OCI-LY3 (cell line): Measurements from ENCODE around the gene HMX1.

Source experiments
- H2AFZ ChIP-seq: fragments of 200-600, 300-600 bp; shearing (Covaris generic); 2 replicates; pipeline ENCODE4 v1.6.0; 2014; ENCODE audit warnings: antibody characterized with exemption, low read depth, low read length
- H3K27ac ChIP-seq: fragments of 200-600, 300-600 bp; sonication (generic); 2 replicates; pipeline ENCODE4 v1.5.1; 2014; ENCODE audit warnings: mild to moderate bottlenecking, low read length, moderate library complexity, mixed read lengths
- H3K27me3 ChIP-seq: fragments of 200-600, 300-600 bp; sonication (generic); 2 replicates; pipeline ENCODE4 v1.6.1; 2014; ENCODE audit warnings: low read depth, low read length, mixed read lengths
- H3K36me3 ChIP-seq: fragments of 200-600, 300-600 bp; sonication (generic); replicated peaks from 2 replicates; pipeline ENCODE3; 2014; ENCODE audit warnings: low read depth, low read length, mixed read lengths
- H3K4me1 ChIP-seq: fragments of 300-600, 200-600 bp; sonication (generic); 2 replicates; pipeline ENCODE4 v1.6.1; 2014; ENCODE audit warnings: low read length, mixed read lengths
- H3K4me2 ChIP-seq: fragments of 200-600, 300-600 bp; sonication (generic); 2 replicates; pipeline ENCODE4 v1.6.1; 2014; ENCODE audit warnings: low read length, mixed read lengths
- H3K4me3 ChIP-seq: fragments of 300-600, 200-600 bp; sonication (generic); 2 replicates; pipeline ENCODE4 v1.5.1; 2014; ENCODE audit warnings: antibody characterized with exemption, mild to moderate bottlenecking, low read length, moderate library complexity
- H3K79me2 ChIP-seq: fragments of 300-600, 200-600 bp; shearing (Covaris generic); 2 replicates; pipeline ENCODE4 v1.6.1; 2014; ENCODE audit warnings: mild to moderate bottlenecking, low read length, mixed read lengths
- H3K9ac ChIP-seq: fragments of 300-600, 200-600 bp; shearing (Covaris generic); 2 replicates; pipeline ENCODE4 v1.6.0; 2014; ENCODE audit warnings: mild to moderate bottlenecking, low read length, moderate library complexity
- H3K9me3 ChIP-seq: fragments of 200-600, 300-600 bp; shearing (Covaris generic); 2 replicates; pipeline ENCODE4 v1.6.1; 2014; ENCODE audit warnings: low read length, mixed read lengths; ENCODE audit not compliant: insufficient read depth
- H4K20me1 ChIP-seq: fragments of 200-600, 300-600 bp; sonication (generic); 2 replicates; pipeline ENCODE4 v1.6.1; 2016; ENCODE audit warnings: low read length, mixed read lengths; ENCODE audit not compliant: insufficient read depth
- CTCF ChIP-seq: fragments of 200-600, 300-600 bp; sonication (generic); IDR thresholded peaks from 2 replicates; pipeline ENCODE4 v1.5.1; 2014; ENCODE audit warnings: antibody characterized with exemption, low read length, low read depth
- EZH2phosphoT487 ChIP-seq: fragments of 200-600 bp; shearing (Covaris generic); IDR thresholded peaks from 2 replicates; pipeline ENCODE4 v1.6.1; 2018; ENCODE audit warnings: antibody characterized with exemption, mixed run types, low read depth

Gene HMX1

GRCh38 chr4:8850830-8851188 is 20.8 kb downstream of the HMX1 start:
- Histone ChIP-seq H2AFZ (no peak overlapping the region), H3K27ac (no peak overlapping the region), H4K20me1 (no peaks in the 10 kb centered on the region), H3K4me1 (peaks cover 19% of the 10 kb centered on the region), H3K79me2 (no peaks in the 10 kb centered on the region), H3K27me3 (peaks cover 10% of the 10 kb centered on the region), H3K36me3 (no peaks in the 10 kb centered on the region), H3K4me2 (no peak overlapping the region), H3K9me3 (no peaks in the 10 kb centered on the region), H3K9ac (no peak overlapping the region), H3K4me3 (no peak overlapping the region)
- TF ChIP-seq CTCF, result no peak
- no peak for TF ChIP-seq EZH2phosphoT487

- no peaks in the 10 kb centered on the region for H3K79me2 ChIP-seq
- H3K27ac ChIP-seq, result no peak overlapping the region
- no peaks in the 10 kb centered on the region for H4K20me1 ChIP-seq
- H3K36me3 ChIP-seq, result no peaks in the 10 kb centered on the region
- H3K4me1 ChIP-seq, result peaks cover 16% of the 10 kb centered on the region
- TF ChIP-seq CTCF (no peak), EZH2phosphoT487 (no peak)
- H3K27me3 ChIP-seq, result peaks cover 4% of the 10 kb centered on the region
- no peak overlapping the region for H3K4me3 ChIP-seq
- peak overlapping the region; percentile 33; the same call in 1 of the 2 replicates for H2AFZ ChIP-seq
- no peaks in the 10 kb centered on the region for H3K9me3 ChIP-seq
- 0 out of 2 replicates have a peak overlapping the region, but pooled peaks have one; percentile 17 for H3K4me2 ChIP-seq
- no peak overlapping the region for H3K9ac ChIP-seq
These were observed 21.4 kb downstream of the HMX1 start for GRCh38 chr4:8850074-8850829.

- Histone ChIP-seq H2AFZ (peak overlapping the region; percentile 33; the same call in 1 of the 2 replicates), H3K79me2 (no peaks in the 10 kb centered on the region), H4K20me1 (no peaks in the 10 kb centered on the region), H3K4me2 (0 out of 2 replicates have a peak overlapping the region, but pooled peaks have one; percentile 17), H3K9me3 (no peaks in the 10 kb centered on the region), H3K27ac (no peak overlapping the region), H3K27me3 (no peaks in the 10 kb centered on the region; the same call in 1 of the 2 replicates), H3K4me3 (no peak overlapping the region), H3K9ac (no peak overlapping the region), H3K36me3 (no peaks in the 10 kb centered on the region), H3K4me1 (peaks cover 16% of the 10 kb centered on the region)
- TF ChIP-seq EZH2phosphoT487 (no peak), CTCF (no peak)
These were observed 22.2 kb downstream of the HMX1 start for GRCh38 chr4:8849266-8850073.
